ENCODE results near the gene GK.
A peak's percentile ranks its signal among the peaks of the same experiment; 100 is the strongest.
"Not testable (repeated sequence)": the region's sequence is repeated elsewhere in the genome, so short reads cannot be mapped to it uniquely, and the experiment has no call there.

The GK gene

DNA sequence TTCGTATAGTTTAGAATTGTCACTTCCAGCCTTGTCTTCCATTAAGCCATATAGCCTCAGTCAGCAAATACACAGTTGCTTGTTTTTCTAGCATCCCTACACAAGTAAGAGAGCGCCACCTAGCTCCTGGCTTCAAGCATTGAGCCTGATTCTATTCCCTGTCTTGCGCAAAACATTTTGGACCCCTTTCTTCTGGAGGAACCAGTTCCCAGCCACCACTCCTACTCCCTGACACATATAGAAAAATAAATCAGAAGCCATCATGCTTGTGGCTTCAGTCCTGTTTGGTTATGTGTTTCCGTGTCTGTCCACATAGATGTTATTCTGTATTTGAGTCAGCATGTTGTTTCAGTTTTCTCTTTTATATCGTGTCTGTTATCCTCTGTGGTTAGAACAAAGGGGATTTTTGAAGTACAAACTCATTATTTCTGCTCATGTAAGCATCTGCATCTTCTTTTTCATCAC, 59.9 kb downstream of the GK start:
- peak; percentile 53 for DNase-seq

DNA sequence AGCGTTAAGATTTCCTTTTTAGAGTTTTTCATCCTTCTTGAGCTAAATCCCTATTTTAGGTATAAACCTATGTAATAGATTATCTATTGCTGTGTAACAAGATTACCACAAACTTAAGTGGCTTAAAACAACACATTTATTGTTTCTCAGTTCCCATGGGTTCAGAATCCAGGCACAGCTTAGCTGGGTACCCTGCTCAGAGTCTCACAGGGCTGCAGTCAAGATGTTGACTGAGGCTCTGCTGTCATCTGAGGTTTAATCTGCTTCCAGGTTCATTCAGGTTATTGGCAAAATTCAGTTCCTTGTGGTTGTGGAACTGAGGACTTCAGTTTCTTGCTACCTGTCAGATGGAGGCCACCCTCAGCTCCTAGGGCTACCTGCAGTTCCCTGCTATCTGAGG, 60.9 kb downstream of the GK start:
- no peak for DNase-seq

DNA sequence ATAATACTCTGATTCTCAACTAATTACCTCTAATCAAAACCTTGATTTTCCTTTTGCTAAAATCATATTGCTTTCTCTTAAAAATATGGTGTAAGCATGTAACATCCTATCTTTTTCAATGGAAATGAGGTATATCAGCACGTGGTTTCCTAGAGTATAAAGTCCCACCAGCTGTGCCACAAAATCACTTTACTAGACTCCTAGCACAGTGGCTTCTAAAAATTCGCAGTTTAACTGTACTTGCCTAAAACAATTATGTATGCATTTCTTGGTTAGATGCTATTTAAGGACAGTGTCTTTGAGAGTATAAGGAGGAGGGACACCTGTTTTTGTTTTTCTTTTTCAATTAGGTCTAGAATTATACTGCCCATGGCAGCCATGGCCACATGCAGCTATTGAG, 62.8 kb downstream of the GK start:
- DNase-seq: no peak

DNA sequence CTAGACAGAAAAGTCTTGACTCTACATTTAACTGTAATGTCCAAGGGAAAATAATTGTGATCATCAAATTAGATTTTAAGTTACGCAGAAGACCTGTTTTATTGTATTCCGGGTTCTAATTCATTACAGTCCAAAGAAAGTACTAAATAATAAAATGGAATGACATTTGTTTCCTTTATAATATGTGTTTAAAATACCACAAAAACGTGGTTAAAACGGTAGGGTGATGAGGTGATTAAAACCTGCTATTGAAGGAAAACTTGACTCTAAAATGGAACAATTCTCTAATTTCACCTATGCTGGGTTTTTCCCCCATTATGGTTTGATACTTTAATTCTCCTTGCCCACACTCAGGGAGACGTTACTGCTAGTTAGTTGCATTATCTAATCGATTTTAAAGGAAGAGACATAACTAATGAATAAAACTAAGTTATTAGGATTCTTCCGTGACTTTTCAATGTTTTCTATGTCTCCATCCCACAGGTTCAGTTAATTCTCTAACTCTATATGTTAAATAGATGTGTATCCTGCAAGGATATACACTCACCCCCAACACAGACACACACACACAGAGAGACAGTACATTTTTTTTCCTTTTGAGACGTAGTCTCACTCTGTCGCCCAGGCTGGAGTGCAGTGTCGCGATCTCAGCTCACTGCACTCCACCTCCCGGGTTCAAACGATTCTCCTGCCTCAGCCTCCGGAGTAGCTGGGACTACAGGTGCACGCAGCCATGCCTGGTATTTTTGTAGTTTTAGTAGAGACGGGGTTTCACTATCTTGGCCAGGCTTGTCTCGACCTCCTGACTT, 80.8 kb downstream of the GK start:
- DNase-seq: no peak

- DNase-seq: no peak
Observed at GRCh38 chrX:30734782-30735181, 81.6 kb downstream of the GK start.

DNA sequence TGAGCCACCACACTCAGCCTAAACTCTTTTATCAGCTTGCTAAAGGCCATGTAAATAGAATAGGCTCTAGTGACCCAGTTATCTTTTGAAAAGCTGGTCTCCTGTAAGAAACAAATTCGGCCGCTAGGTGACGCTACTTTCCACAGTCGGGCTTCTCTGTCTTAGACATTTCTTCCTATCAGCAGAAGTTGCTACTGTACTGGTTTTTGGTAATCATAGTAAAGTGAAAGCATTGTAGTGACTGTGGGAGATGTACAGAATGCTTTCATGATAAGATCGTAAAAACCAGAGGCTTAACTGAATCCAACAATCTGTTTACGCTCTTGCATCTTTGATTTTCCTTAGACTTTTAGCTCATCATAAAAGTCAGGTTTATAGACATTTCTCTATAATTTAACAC, 82.6 kb downstream of the GK start:
- DNase-seq: peak; percentile 76

DNA sequence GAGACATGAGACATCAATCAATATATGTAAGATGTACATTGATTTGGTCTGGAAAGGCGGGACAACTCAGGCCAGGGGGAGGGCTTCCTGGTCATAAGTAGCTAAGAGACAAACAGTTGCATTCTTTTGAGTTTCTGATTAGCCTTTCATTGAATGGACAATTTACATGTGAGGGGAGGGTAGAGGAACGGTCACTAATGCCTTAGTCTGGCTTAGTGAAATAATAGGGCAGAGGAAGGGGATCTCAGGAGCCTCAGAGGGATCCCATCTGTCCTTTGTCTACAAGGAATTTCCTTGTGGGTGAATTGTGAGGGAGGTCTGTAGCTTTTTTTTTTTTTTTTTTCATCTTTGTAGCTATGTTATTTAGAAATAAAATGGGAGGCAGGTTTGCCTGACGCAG, 88.3 kb downstream of the GK start:
- DNase-seq: no peak

- DNase-seq: no peak
Observed at GRCh38 chrX:30748342-30748960, 95.2 kb downstream of the GK start.

DNA sequence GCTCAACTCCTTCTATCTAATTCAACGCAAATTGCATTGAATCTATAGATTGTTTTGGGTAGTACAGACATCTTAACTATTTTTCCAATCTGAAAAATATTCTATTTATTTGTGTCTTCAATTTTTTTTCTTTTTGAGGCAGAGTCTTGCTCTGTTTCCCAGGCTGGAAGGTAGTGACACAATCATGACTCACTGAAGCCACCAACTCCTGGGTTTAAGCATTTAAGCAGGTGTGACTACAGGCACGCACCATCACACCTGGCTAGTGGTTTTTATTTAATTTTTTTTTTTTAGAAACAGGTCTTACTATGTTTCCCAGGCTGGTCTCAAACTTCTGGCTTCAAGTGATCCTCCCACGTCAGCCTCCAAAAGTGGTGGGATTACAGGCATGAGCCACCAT, 98.3 kb downstream of the GK start:
- no peak for DNase-seq

DNA sequence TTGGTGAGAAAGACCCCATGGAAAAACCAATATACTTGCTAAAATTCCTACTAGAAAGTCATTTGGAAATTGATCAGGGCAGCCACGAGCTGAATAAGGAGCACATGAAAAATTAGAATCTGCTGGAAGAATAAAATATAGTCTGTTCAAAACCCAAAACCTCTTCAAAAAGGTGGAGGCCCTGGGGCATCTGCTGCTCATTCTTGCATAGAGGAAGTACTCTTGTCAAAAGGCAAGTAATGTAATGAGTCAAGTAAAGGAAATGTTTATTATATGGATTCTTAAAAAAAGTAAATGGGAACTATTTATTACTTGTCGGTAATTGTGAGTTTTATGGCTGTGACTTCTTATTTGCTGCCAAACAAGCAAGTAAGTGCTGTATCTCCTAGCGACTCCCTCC, 109.5 kb downstream of the GK start:
- no peak for DNase-seq

GRCh38 chrX:30773764-30774163, 120.5 kb downstream of the GK start:
- DNase-seq: not testable (repeated sequence)

GRCh38 chrX:30777575-30777974, 124.4 kb downstream of the GK start:
- no peak for DNase-seq

GRCh38 chrX:30779453-30780030, 126.3 kb downstream of the GK start:
- no peak for DNase-seq
